Astrocyte (in vitro differentiated cells and primary cell): ENCODE data around the gene RANBP10. TPM values are rescaled to one million over a fixed set of nuclear protein-coding genes. Genes with fewer than 3 reads are reported as not detected.

ENCODE experiments used
- DNase-seq: peaks from one replicate; pipeline ENCODE4 v3.0.0-alpha.2; 2010; ENCODE audit warnings: low read depth
- FAIRE-seq: peaks from 2 replicates; lab custom pipeline; 2011; peaks lifted over from hg19 to GRCh38; lab: Jason Lieb, UNC
- H2AFZ ChIP-seq: 2 replicates; pipeline ENCODE4 v1.6.0; 2012; ENCODE audit warnings: low read depth, low read length, inconsistent platforms
- H3K27ac ChIP-seq: 2 replicates; pipeline ENCODE4 v1.5.1; 2011; ENCODE audit warnings: low read depth, low read length, inconsistent platforms
- H3K27me3 ChIP-seq: 2 replicates; pipeline ENCODE4 v1.6.0; 2011; ENCODE audit warnings: low read length, inconsistent platforms; ENCODE audit not compliant: insufficient read depth
- H3K36me3 ChIP-seq: 2 replicates; pipeline ENCODE4 v1.5.1; 2011; ENCODE audit warnings: low read length, inconsistent platforms; ENCODE audit not compliant: insufficient read depth
- H3K4me1 ChIP-seq: 2 replicates; pipeline ENCODE4 v1.5.1; 2011; ENCODE audit warnings: low read length, inconsistent platforms; ENCODE audit not compliant: insufficient read depth
- H3K4me2 ChIP-seq: 2 replicates; pipeline ENCODE4 v1.6.0; 2012; ENCODE audit warnings: low read length, inconsistent platforms
- H3K4me3 ChIP-seq: 2 replicates; pipeline ENCODE4 v1.5.1; 2011; ENCODE audit warnings: low read depth, mild to moderate bottlenecking, low read length, inconsistent platforms; ENCODE audit not compliant: insufficient read depth
- H3K79me2 ChIP-seq: 2 replicates; pipeline ENCODE4 v1.6.0; 2012; ENCODE audit warnings: mild to moderate bottlenecking, low read length, inconsistent platforms; ENCODE audit not compliant: insufficient read depth
- H3K9ac ChIP-seq: 2 replicates; pipeline ENCODE4 v1.6.0; 2012; ENCODE audit warnings: mild to moderate bottlenecking, low read length, inconsistent platforms
- H3K9me3 ChIP-seq: 2 replicates; pipeline ENCODE4 v1.5.1; 2012; ENCODE audit warnings: low read depth, mild to moderate bottlenecking, low read length, inconsistent platforms; ENCODE audit not compliant: insufficient read depth
- H4K20me1 ChIP-seq: 2 replicates; pipeline ENCODE4 v1.6.0; 2012; ENCODE audit warnings: low read length, inconsistent platforms; ENCODE audit not compliant: insufficient read depth
- H3K27ac Mint-ChIP-seq: one replicate; pipeline ENCODE4 v1.8.0; 2021; ENCODE audit warnings: mild to moderate bottlenecking, mixed read lengths; ENCODE audit not compliant: unreplicated experiment
- H3K27me3 Mint-ChIP-seq: one replicate; pipeline ENCODE4 v1.8.0; 2021; ENCODE audit warnings: low read depth, mixed read lengths; ENCODE audit not compliant: unreplicated experiment
- H3K36me3 Mint-ChIP-seq: one replicate; pipeline ENCODE4 v1.8.0; 2021; ENCODE audit warnings: low read depth, mixed read lengths; ENCODE audit not compliant: unreplicated experiment
- H3K4me1 Mint-ChIP-seq: one replicate; pipeline ENCODE4 v1.8.0; 2021; ENCODE audit warnings: low read depth, mixed read lengths; ENCODE audit not compliant: unreplicated experiment
- H3K4me3 Mint-ChIP-seq: one replicate; pipeline ENCODE4 v1.8.0; 2021; ENCODE audit warnings: mild to moderate bottlenecking, moderate library complexity, mixed read lengths; ENCODE audit not compliant: unreplicated experiment
- H3K9me3 Mint-ChIP-seq: one replicate; pipeline ENCODE4 v1.8.0; 2021; ENCODE audit warnings: mild to moderate bottlenecking, mixed read lengths; ENCODE audit not compliant: unreplicated experiment
- EZH2 ChIP-seq: IDR thresholded peaks from 2 replicates; pipeline ENCODE4 v1.6.1; 2012; ENCODE audit warnings: mild to moderate bottlenecking, low read length, inconsistent platforms; ENCODE audit not compliant: insufficient read depth
- total RNA-seq: library from RNA; stranded (reverse); gene quantifications from 2 replicates; pipeline ENCODE4 v1.2.1, GENCODE V29; 2021
- TF ChIP-seq, protein P1 (sequence below): IDR thresholded peaks from 2 replicates; pipeline ENCODE4 v1.5.1; 2011; ENCODE audit warnings: low read depth, mild to moderate bottlenecking, inconsistent platforms, low read length, moderate library complexity; ENCODE audit not compliant: insufficient read depth

Gene RANBP10
- total RNA-seq, 1 donor from 2014 or later: 14.2 TPM

DNA sequence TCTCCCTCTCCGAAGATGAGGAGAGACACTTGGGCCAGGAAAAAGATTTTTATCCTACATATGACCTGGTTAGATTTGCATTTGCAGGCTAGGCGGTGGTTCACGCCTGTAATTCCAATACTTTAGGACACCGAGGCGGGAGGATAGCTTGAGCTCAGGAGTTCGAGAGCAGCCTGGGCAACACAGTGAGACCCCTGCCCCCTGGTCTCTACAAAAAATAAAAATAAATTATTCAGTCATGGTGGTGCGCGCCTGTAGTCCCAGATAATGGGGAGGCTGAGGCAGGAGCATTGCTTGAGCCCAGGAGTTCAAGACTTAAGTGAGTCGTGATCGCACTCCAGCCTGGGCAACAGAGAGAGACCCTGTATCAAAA is 27.9 kb upstream of the RANBP10 start:
- Histone ChIP-seq H3K9ac (peak overlapping the region; percentile 95), H3K9me3 (no peaks in the 10 kb centered on the region), H2AFZ (peak overlapping the region; percentile 77), H3K36me3 (peaks cover 16% of the 10 kb centered on the region), H3K4me3 (peak overlapping the region; percentile 81), H3K27ac (no peak overlapping the region), H3K4me2 (peak overlapping the region; percentile 97), H3K79me2 (peaks cover 24% of the 10 kb centered on the region), H4K20me1 (peaks cover 7% of the 10 kb centered on the region), H3K4me1 (peaks cover 9% of the 10 kb centered on the region), H3K27me3 (no peaks in the 10 kb centered on the region)
- Mint-ChIP-seq H3K27ac (no peak overlapping the region), H3K4me1 (peaks cover 4% of the 10 kb centered on the region), H3K27me3 (no peaks in the 10 kb centered on the region), H3K36me3 (peaks cover 13% of the 10 kb centered on the region), H3K4me3 (peak overlapping the region; percentile 88), H3K9me3 (no peaks in the 10 kb centered on the region)
- no peak for TF ChIP-seq EZH2
- TF ChIP-seq, protein P1, sequence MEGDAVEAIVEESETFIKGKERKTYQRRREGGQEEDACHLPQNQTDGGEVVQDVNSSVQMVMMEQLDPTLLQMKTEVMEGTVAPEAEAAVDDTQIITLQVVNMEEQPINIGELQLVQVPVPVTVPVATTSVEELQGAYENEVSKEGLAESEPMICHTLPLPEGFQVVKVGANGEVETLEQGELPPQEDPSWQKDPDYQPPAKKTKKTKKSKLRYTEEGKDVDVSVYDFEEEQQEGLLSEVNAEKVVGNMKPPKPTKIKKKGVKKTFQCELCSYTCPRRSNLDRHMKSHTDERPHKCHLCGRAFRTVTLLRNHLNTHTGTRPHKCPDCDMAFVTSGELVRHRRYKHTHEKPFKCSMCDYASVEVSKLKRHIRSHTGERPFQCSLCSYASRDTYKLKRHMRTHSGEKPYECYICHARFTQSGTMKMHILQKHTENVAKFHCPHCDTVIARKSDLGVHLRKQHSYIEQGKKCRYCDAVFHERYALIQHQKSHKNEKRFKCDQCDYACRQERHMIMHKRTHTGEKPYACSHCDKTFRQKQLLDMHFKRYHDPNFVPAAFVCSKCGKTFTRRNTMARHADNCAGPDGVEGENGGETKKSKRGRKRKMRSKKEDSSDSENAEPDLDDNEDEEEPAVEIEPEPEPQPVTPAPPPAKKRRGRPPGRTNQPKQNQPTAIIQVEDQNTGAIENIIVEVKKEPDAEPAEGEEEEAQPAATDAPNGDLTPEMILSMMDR: no peak
- DNase-seq (no peak), FAIRE-seq (no peak)

DNA sequence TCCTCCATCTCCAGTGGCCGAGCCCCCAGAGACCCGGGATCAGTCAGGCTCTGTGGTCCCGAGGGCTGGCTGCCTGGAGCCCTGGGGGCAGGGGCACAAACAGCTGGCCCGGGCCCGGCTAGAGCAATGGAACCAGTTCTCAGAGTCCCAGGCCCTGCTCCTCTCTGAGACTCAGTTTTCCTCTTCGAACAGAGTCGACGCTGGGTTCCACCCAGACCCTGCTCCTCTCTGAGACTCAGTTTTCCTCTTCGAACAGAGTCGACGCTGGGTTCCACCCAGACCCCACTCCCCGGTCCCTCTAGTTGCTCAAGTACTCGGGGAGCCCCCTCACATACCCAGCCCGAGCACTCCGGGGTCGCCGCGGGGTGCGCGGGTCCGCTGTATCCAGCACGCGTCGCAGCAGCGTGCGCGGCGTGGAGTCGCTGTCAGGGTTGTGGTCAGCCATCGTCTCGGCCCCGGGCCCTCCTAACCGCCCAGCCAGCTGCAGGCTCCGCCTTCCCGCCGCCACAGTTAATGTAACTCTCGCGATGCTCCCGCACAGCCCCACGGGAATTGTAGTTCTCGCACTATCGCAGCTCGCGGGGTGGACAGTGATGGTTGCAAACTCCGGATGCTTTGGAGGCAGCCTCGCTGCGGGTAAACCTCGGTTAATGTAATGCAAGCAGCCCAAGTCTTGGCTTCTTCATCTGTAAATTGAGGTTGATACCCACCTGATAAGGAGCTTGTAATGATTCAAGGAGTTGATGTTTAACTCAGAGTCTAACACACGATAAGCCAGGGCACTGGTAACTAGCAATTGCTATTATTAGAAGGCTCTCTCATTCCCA is 27.3 kb upstream of the RANBP10 start:
- no peak for FAIRE-seq

DNA sequence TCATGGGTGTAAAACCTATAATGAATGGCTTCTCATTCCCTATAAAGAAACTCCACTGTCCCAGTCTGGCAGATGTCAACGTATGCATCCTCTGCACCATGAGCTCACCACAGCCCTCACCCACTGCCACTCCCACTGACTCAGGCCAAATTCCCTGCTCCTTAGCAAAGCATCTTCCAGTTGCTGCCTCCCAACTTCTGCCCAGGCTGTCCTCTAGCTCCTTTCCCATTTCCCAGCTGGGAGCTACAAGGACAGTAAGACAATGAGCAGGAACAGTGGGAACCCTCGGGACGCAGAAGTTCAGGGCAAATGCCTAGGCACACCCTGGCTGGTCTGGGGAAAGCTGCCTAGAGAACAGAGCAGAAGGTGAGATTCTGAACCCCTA is 26.7 kb upstream of the RANBP10 start:
- Mint-ChIP-seq H3K36me3 (peaks cover 15% of the 10 kb centered on the region), H3K27me3 (no peaks in the 10 kb centered on the region), H3K9me3 (no peaks in the 10 kb centered on the region), H3K27ac (peak overlapping the region; percentile 79), H3K4me3 (peak overlapping the region; percentile 88), H3K4me1 (peaks cover 4% of the 10 kb centered on the region)
- H4K20me1 ChIP-seq: peaks cover 7% of the 10 kb centered on the region
- no peaks in the 10 kb centered on the region for H3K9me3 ChIP-seq
- H3K4me1 ChIP-seq: peaks cover 9% of the 10 kb centered on the region
- H2AFZ ChIP-seq: peak overlapping the region; percentile 77
- H3K9ac ChIP-seq: peak overlapping the region; percentile 95
- H3K36me3 ChIP-seq: peaks cover 18% of the 10 kb centered on the region
- peak overlapping the region; percentile 81 for H3K4me3 ChIP-seq
- TF ChIP-seq EZH2: no peak
- TF ChIP-seq, protein P1: no peak
- no peak for FAIRE-seq
- H3K27ac ChIP-seq: peak overlapping the region; percentile 87
- H3K4me2 ChIP-seq: peak overlapping the region; percentile 97
- H3K27me3 ChIP-seq: no peaks in the 10 kb centered on the region
- peak; percentile 69 for DNase-seq
- H3K79me2 ChIP-seq: peaks cover 24% of the 10 kb centered on the region

More for the DNA sequence above, 27.3 kb upstream of the RANBP10 start:
- Mint-ChIP-seq H3K36me3 (peaks cover 15% of the 10 kb centered on the region), H3K27ac (no peak overlapping the region), H3K27me3 (no peaks in the 10 kb centered on the region), H3K4me3 (peak overlapping the region; percentile 88), H3K9me3 (no peaks in the 10 kb centered on the region), H3K4me1 (peaks cover 4% of the 10 kb centered on the region)
- H4K20me1 ChIP-seq: peaks cover 7% of the 10 kb centered on the region
- H3K9me3 ChIP-seq: no peaks in the 10 kb centered on the region
- H3K27ac ChIP-seq: peak overlapping the region; percentile 87
- H3K4me3 ChIP-seq: peak overlapping the region; percentile 81
- peaks cover 24% of the 10 kb centered on the region for H3K79me2 ChIP-seq
- peak; percentile 61 for DNase-seq
- no peaks in the 10 kb centered on the region for H3K27me3 ChIP-seq
- peak overlapping the region; percentile 97 for H3K4me2 ChIP-seq
- no peak for TF ChIP-seq EZH2
- H3K9ac ChIP-seq: peak overlapping the region; percentile 95
- H2AFZ ChIP-seq: peak overlapping the region; percentile 77
- H3K36me3 ChIP-seq: peaks cover 16% of the 10 kb centered on the region
- peaks cover 9% of the 10 kb centered on the region for H3K4me1 ChIP-seq
